ENCODE results near the gene PRELID3B. TPM values are rescaled to one million over a fixed set of nuclear protein-coding genes. Genes with fewer than 3 reads are reported as not detected.

PRELID3B gene
- total RNA-seq, 1 donor from 2014 or later, result 123 TPM

GRCh38 chr20:59031564-59032022, 11.0 kb downstream of the PRELID3B start:
- H3K36me3 Mint-ChIP-seq (ENCODE audit: low read depth), result peaks cover 67% of the 10 kb centered on the region
- peak overlapping the region; percentile 90 for H3K4me3 Mint-ChIP-seq
- H3K27ac Mint-ChIP-seq, result peak overlapping the region; percentile 94
- H3K4me1 Mint-ChIP-seq (ENCODE audit: low read depth), result peaks cover 60% of the 10 kb centered on the region
- no peak for DNase-seq (ENCODE audit: low spot score)
- no peaks in the 10 kb centered on the region for H3K9me3 Mint-ChIP-seq
- H3K27me3 Mint-ChIP-seq (ENCODE audit: insufficient read depth), result no peaks in the 10 kb centered on the region
- intact Hi-C loops (cut with micrococcal nuclease), result loop anchor here (1.0 to 5.0 kb wide), 9 partner anchors 11 to 1639 kb away; partner anchors contain the start of genes CTSZ, NELFCD, PRELID3B and RAB22A

- no peaks in the 10 kb centered on the region for H3K9me3 Mint-ChIP-seq
- H3K27ac Mint-ChIP-seq, result peak overlapping the region; percentile 94
- no peaks in the 10 kb centered on the region for H3K27me3 Mint-ChIP-seq (ENCODE audit: insufficient read depth)
- no peak for DNase-seq (ENCODE audit: low spot score)
- peaks cover 67% of the 10 kb centered on the region for H3K36me3 Mint-ChIP-seq (ENCODE audit: low read depth)
- intact Hi-C loops (cut with micrococcal nuclease), result loop anchor here (5.0 kb wide), 2 partner anchors 379 to 1639 kb away; partner anchors contain the start of genes RBM38 and STX16
- H3K4me3 Mint-ChIP-seq, result peak overlapping the region; percentile 90
- peaks cover 61% of the 10 kb centered on the region for H3K4me1 Mint-ChIP-seq (ENCODE audit: low read depth)
Observed at GRCh38 chr20:59030911-59031563, 11.5 kb downstream of the PRELID3B start.

DNA sequence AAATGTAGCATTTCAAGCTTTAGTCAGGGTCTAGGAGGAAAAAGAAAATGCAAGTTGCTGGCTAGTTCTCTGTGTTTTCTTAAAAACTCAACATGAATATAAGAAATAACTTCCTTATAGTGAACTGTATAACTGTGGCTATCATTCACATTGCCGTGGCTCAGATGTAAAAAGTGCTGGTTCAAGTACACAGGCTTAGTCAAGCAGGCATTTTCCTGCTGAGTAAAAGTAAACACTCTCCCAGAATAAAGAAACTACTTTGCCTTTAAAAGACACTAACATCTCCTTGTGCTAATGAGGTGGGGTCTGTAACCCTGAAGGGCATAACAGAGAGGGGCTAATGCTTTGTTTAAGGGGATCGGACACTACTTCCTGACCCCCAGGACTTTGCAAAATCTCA, 13.8 kb downstream of the PRELID3B start:
- H3K27ac Mint-ChIP-seq, result no peak overlapping the region
- H3K27me3 Mint-ChIP-seq (ENCODE audit: insufficient read depth), result no peaks in the 10 kb centered on the region
- peak overlapping the region; percentile 65 for H3K4me3 Mint-ChIP-seq
- intact Hi-C loops (cut with micrococcal nuclease), result no loop called here
- peaks cover 63% of the 10 kb centered on the region for H3K4me1 Mint-ChIP-seq (ENCODE audit: low read depth)
- no peaks in the 10 kb centered on the region for H3K9me3 Mint-ChIP-seq
- H3K36me3 Mint-ChIP-seq (ENCODE audit: low read depth), result peaks cover 66% of the 10 kb centered on the region
- no peak for DNase-seq (ENCODE audit: low spot score)

- Mint-ChIP-seq H3K27ac (no peak overlapping the region), H3K9me3 (no peaks in the 10 kb centered on the region), H3K36me3 (ENCODE audit: low read depth) (peaks cover 66% of the 10 kb centered on the region), H3K4me1 (ENCODE audit: low read depth) (peaks cover 62% of the 10 kb centered on the region), H3K27me3 (ENCODE audit: insufficient read depth) (no peaks in the 10 kb centered on the region), H3K4me3 (peak overlapping the region; percentile 1)
- no peak for DNase-seq (ENCODE audit: low spot score)
- intact Hi-C loops (cut with micrococcal nuclease), result no loop called here
Observed at GRCh38 chr20:59027741-59028320, 14.8 kb downstream of the PRELID3B start.

DNA sequence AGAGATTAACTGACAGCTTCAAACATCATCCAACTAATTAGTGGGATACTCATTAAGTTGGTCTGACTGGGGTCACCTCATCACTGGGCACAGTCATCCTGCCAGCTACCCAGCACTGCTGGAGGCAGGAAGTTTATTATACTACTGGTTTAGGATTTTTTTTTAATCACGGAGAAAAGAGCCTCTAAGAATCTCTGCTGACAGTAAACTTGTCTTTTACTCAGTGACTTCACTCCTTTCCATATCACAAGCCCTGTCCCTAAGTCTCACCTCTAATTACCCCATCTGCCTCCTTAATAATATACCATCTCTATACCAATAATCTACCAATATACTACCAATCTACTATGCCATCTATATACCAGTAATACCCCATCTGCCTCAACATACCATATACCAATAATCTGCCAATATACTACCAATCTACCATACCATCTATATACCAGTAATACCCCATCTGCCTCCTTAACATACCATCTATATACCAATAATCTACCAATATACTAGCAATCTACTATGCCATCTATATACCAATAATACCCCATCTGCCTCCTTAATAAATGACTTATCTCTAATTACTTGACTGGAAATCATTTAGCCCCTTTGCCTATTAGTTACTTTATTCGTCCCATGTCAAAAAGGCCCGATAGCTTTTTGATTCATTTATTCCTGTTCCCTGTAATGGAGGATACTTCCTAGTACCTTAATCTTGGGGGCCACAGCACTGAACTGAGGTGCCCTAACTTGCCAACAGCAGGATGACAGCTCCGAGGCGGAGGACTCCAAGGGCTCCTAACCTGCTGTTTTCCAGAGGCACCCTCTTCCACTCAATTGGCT, 15.5 kb downstream of the PRELID3B start:
- Mint-ChIP-seq H3K36me3 (ENCODE audit: low read depth) (peaks cover 68% of the 10 kb centered on the region), H3K9me3 (no peaks in the 10 kb centered on the region), H3K27ac (peak overlapping the region; percentile 37), H3K27me3 (ENCODE audit: insufficient read depth) (no peaks in the 10 kb centered on the region), H3K4me3 (no peak overlapping the region), H3K4me1 (ENCODE audit: low read depth) (peaks cover 59% of the 10 kb centered on the region)
- DNase-seq (ENCODE audit: low spot score), result no peak
- intact Hi-C loops (cut with micrococcal nuclease), result no loop called here

DNA sequence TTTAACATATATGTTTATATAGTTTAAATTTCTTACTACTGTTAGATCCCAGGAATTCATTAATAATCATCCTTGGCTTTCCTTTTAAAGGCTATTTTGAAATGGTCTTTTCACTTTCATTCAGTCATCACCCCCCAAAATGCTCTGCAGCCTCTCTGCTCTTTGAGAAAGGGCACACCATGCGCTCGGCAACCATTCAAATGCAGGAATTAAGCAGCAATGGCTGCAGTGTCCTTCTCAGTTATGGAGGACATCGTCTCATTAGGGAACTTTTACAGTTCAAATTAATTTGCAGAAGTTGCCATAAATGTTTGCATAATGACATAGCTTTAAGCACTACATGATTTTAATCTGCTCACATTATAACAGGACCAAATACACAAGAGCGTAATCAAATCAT, 17.1 kb downstream of the PRELID3B start:
- Mint-ChIP-seq H3K4me3 (no peak overlapping the region), H3K27ac (no peak overlapping the region), H3K27me3 (ENCODE audit: insufficient read depth) (no peaks in the 10 kb centered on the region), H3K9me3 (no peaks in the 10 kb centered on the region), H3K36me3 (ENCODE audit: low read depth) (peaks cover 61% of the 10 kb centered on the region), H3K4me1 (ENCODE audit: low read depth) (peaks cover 50% of the 10 kb centered on the region)
- no peak for DNase-seq (ENCODE audit: low spot score)
- intact Hi-C loops (cut with micrococcal nuclease), result no loop called here

DNA sequence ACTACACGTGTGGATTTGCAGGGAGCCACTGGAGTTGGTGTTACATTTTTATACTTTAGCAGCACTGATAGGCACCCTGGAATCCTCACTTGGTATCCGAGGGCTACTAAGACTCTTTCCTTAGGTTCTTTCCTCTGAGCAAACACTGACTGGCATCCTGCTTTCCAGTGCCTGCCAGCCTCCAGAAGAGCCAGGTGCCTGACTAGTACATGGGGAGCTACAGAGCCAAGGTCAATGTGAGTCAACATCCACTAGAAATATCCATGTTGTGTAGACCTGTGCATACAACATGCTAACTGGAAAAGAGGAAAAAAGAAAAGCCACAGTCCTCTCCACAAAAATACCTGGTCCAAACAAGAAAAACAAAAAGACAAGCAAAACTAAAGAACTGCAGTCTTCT, 17.5 kb downstream of the PRELID3B start:
- Mint-ChIP-seq H3K27ac (no peak overlapping the region), H3K27me3 (ENCODE audit: insufficient read depth) (no peaks in the 10 kb centered on the region), H3K36me3 (ENCODE audit: low read depth) (peaks cover 57% of the 10 kb centered on the region), H3K4me1 (ENCODE audit: low read depth) (peaks cover 46% of the 10 kb centered on the region), H3K4me3 (no peak overlapping the region), H3K9me3 (no peaks in the 10 kb centered on the region)
- intact Hi-C loops (cut with micrococcal nuclease), result no loop called here
- no peak for DNase-seq (ENCODE audit: low spot score)

DNA sequence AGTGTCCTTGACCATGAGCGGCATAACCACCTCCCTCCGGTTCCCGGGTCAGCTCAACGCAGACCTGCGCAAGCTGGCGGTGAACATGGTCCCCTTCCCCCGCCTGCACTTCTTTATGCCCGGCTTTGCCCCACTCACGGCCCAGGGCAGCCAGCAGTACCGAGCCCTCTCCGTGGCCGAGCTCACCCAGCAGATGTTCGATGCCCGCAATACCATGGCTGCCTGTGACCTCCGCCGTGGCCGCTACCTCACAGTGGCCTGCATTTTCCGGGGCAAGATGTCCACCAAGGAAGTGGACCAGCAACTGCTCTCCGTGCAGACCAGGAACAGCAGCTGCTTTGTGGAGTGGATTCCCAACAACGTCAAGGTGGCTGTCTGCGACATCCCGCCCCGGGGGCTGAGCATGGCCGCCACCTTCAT, 18.5 kb downstream of the PRELID3B start:
- Mint-ChIP-seq H3K36me3 (ENCODE audit: low read depth) (peaks cover 49% of the 10 kb centered on the region), H3K27me3 (ENCODE audit: insufficient read depth) (no peaks in the 10 kb centered on the region), H3K9me3 (no peaks in the 10 kb centered on the region), H3K4me1 (ENCODE audit: low read depth) (peaks cover 36% of the 10 kb centered on the region), H3K4me3 (no peak overlapping the region), H3K27ac (no peak overlapping the region)
- DNase-seq (ENCODE audit: low spot score), result no peak
- intact Hi-C loops (cut with micrococcal nuclease), result no loop called here

- H3K27ac Mint-ChIP-seq, result no peak overlapping the region
- no peaks in the 10 kb centered on the region for H3K27me3 Mint-ChIP-seq (ENCODE audit: insufficient read depth)
- H3K4me3 Mint-ChIP-seq, result no peak overlapping the region
- DNase-seq (ENCODE audit: low spot score), result no peak
- H3K36me3 Mint-ChIP-seq (ENCODE audit: low read depth), result peaks cover 44% of the 10 kb centered on the region
- H3K4me1 Mint-ChIP-seq (ENCODE audit: low read depth), result peaks cover 31% of the 10 kb centered on the region
- intact Hi-C loops (cut with micrococcal nuclease), result no loop called here
- no peaks in the 10 kb centered on the region for H3K9me3 Mint-ChIP-seq
Observed at GRCh38 chr20:59023616-59024015, 19.0 kb downstream of the PRELID3B start.

- Mint-ChIP-seq H3K27ac (no peak overlapping the region), H3K4me1 (ENCODE audit: low read depth) (peaks cover 23% of the 10 kb centered on the region), H3K4me3 (no peak overlapping the region), H3K9me3 (no peaks in the 10 kb centered on the region), H3K36me3 (ENCODE audit: low read depth) (peaks cover 39% of the 10 kb centered on the region), H3K27me3 (ENCODE audit: insufficient read depth) (no peaks in the 10 kb centered on the region)
- intact Hi-C loops (cut with micrococcal nuclease), result no loop called here
- DNase-seq (ENCODE audit: low spot score), result no peak
Observed at GRCh38 chr20:59022754-59023153, 19.8 kb downstream of the PRELID3B start.

GRCh38 chr20:59020938-59021551, 21.5 kb downstream of the PRELID3B start:
- H3K27ac Mint-ChIP-seq, result no peak overlapping the region
- H3K9me3 Mint-ChIP-seq, result no peaks in the 10 kb centered on the region
- peaks cover 25% of the 10 kb centered on the region for H3K36me3 Mint-ChIP-seq (ENCODE audit: low read depth)
- peaks cover 24% of the 10 kb centered on the region for H3K4me1 Mint-ChIP-seq (ENCODE audit: low read depth)
- H3K27me3 Mint-ChIP-seq (ENCODE audit: insufficient read depth), result no peaks in the 10 kb centered on the region
- DNase-seq (ENCODE audit: low spot score), result no peak
- H3K4me3 Mint-ChIP-seq, result no peak overlapping the region
- intact Hi-C loops (cut with micrococcal nuclease), result no loop called here

GRCh38 chr20:59019217-59019616, 23.4 kb downstream of the PRELID3B start, which contains the start of gene TUBB1:
TUBB1 (plus strand) TSS chr20:59019429; CDS start chr20:59019523, 94 bp downstream.
- DNase-seq (ENCODE audit: low spot score), result no peak
- peaks cover 24% of the 10 kb centered on the region for H3K4me1 Mint-ChIP-seq (ENCODE audit: low read depth)
- no peaks in the 10 kb centered on the region for H3K27me3 Mint-ChIP-seq (ENCODE audit: insufficient read depth)
- intact Hi-C loops (cut with micrococcal nuclease), result no loop called here
- no peak within 1 kb of the TSS for H3K27ac Mint-ChIP-seq
- no peak within 1 kb of the TSS for H3K4me3 Mint-ChIP-seq
- peaks cover 15% of the 10 kb centered on the region for H3K36me3 Mint-ChIP-seq (ENCODE audit: low read depth)
- no peaks in the 10 kb centered on the region for H3K9me3 Mint-ChIP-seq
